OCI-LY7 (cell line): ENCODE data around the gene CCDC192.

Experiments used
- CTCF ChIP-seq: fragments of 200-600 bp; sonication (generic); conservative IDR thresholded peaks from 2 replicates; pipeline ENCODE4 v1.5.1; 2014; ENCODE audit warnings: mild to moderate bottlenecking, antibody characterized with exemption, low read length, moderate library complexity, mixed read lengths
- EZH2phosphoT487 ChIP-seq: fragments of 200-600 bp; sonication (generic); IDR thresholded peaks from 2 replicates; pipeline ENCODE4 v1.6.1; 2018; ENCODE audit warnings: low read depth, borderline replicate concordance, mild to moderate bottlenecking, mixed run types, antibody characterized with exemption, low read length, moderate library complexity, mixed read lengths

- no peak for TF ChIP-seq CTCF
- TF ChIP-seq EZH2phosphoT487 = no peak
These were observed 235.6 kb downstream of the CCDC192 start for GRCh38 chr5:127938746-127939145.
